ENCODE measurements around the gene NDUFAF2. TPM values are rescaled to one million over a fixed set of nuclear protein-coding genes. Genes with fewer than 3 reads are reported as not detected.

NDUFAF2 gene
- total and polyA plus RNA-seq, 10 of the 15 experiments (the other 5 are each of a cell fraction or from before 2014, with no cell fraction given), result 22.4 to 121 (median 65.3) TPM

- no peak for TF ChIP-seq E4F1 (IDR thresholded peaks at IDR 0.05; ENCODE audit: borderline replicate concordance, partially characterized antibody)
- TF ChIP-seq MXI1 (IDR thresholded peaks at IDR 0.05; ENCODE audit: low read depth, low read length), result peak; percentile 87
- TF ChIP-seq IRF3 (IDR thresholded peaks at IDR 0.05), result peak; percentile 70; the same call in 1 of the 2 replicates
- TF ChIP-seq DPF2 (IDR thresholded peaks at IDR 0.05), result 0 out of 2 replicates have a peak, but pooled peaks have one; percentile 25
These were observed at the start of gene NDUFAF2, which contains the start of gene ERCC8 (continued) for GRCh38 chr5:60944904-60945812.

- Histone ChIP-seq H3K27ac (ENCODE audit: control insufficient read depth, insufficient read depth) (no peak overlapping the region), H2AFZ (ENCODE audit: control insufficient read depth, low read depth, low read length) (no peak overlapping the region), H3K4me1 (ENCODE audit: control insufficient read depth, insufficient read depth, low read length) (no peaks in the 10 kb centered on the region), H3K27me3 (replicated peaks in 1 of 2; ENCODE audit: control insufficient read depth in 2 of 2, insufficient read depth in 2 of 2, low read length in 1 of 2) (no peaks in the 10 kb centered on the region), H3K79me2 (ENCODE audit: control insufficient read depth, insufficient read depth, low read length) (no peaks in the 10 kb centered on the region), H3K4me3 (no peak overlapping the region), H3K9ac (ENCODE audit: control insufficient read depth, insufficient read depth, low read length) (no peak overlapping the region), H3K4me2 (ENCODE audit: control insufficient read depth, insufficient read depth) (no peak overlapping the region), H3K36me3 (ENCODE audit: control insufficient read depth in 2 of 2, insufficient read depth in 2 of 2, low read length in 1 of 2) (no peaks in the 10 kb centered on the region; a peak in 1 of 4 replicates), H3K9me3 (replicated peaks; ENCODE audit: control insufficient read depth, insufficient read depth, low read length) (no peaks in the 10 kb centered on the region), H4K20me1 (ENCODE audit: control insufficient read depth, insufficient read depth) (no peaks in the 10 kb centered on the region)
- intact Hi-C loops (cut with micrococcal nuclease; ENCODE audit: unreplicated experiment), result no loop called here
- no peak for DNase-seq (ENCODE audit: low read depth, low spot score)
- POLR2A ChIA-PET, result no interaction called here
- in situ Hi-C loops (cut with MboI), result no loop called here
- CTCF ChIA-PET, result interaction anchor here (0.6 to 1.6 kb wide), 3 partner anchors 18 to 57 kb away, joined by 3 to 4 read pairs (median 3); no protein-coding TSS in a partner anchor
- no peak for ATAC-seq
- FAIRE-seq, result no peak
- whole genome bisulfite sequencing (ENCODE audit: insufficient coverage, insufficient replicate concordance, low lambda C conversion rate, missing lambda C conversion rate), result 87% methylated on average over 4 of the region's 4 CpGs
- SMC1A ChIA-PET (ENCODE audit: uncharacterized antibody, unreplicated experiment), result no interaction called here
- BruUV-seq (replicated peaks), result no TSS peak
- RAD21 ChIA-PET (ENCODE audit: unreplicated experiment), result no interaction called here
- no peak for TF ChIP-seq ZNF384 (IDR thresholded peaks at IDR 0.05; ENCODE audit: borderline replicate concordance, low read depth, low read length)
- TF ChIP-seq CEBPB (IDR thresholded peaks at IDR 0.05; ENCODE audit: borderline replicate concordance in 1 of 2, low read depth in 2 of 2, low read length in 2 of 2), result no peak
- no peak for TF ChIP-seq CEBPZ (IDR thresholded peaks at IDR 0.05; ENCODE audit: low read depth, low read length)
- TF ChIP-seq YBX1 (IDR thresholded peaks at IDR 0.05), result no peak
- no peak for TF ChIP-seq ZNF274 (IDR thresholded peaks at IDR 0.05; ENCODE audit: insufficient read depth, insufficient read length)
- TF ChIP-seq RAD21 (IDR thresholded peaks at IDR 0.05; ENCODE audit: insufficient read depth, low read depth, low read length), result no peak
- TF ChIP-seq SPI1 (IDR thresholded peaks at IDR 0.05; ENCODE audit: borderline replicate concordance, insufficient read depth, low read depth, low read length), result no peak
- TF ChIP-seq HSF1 (IDR thresholded peaks at IDR 0.05; ENCODE audit: low read depth, low read length), result no peak
These were observed 48.0 kb upstream of the NDUFAF2 start for GRCh38 chr5:60896991-60897390.
